GM12878 (cell line): ENCODE measurements around the gene ASS1. TPM values are rescaled to one million over a fixed set of nuclear protein-coding genes. Genes with fewer than 3 reads are reported as not detected.

ENCODE experiments used
- ATAC-seq: fragments of 200-7000 bp; cut with Tn5 transposase; 3 replicates; pipeline ENCODE4 v1.9.1; 2020; ENCODE audit warnings: mild to moderate bottlenecking, moderate library complexity
- BruUV-seq: library from RNA; stranded (reverse); fragments of 400-500 nt; replicated peaks from 2 replicates; lab custom pipeline; 2021; lab: Mats Ljungman, UMichigan
- CTCF ChIA-PET: fragments of 300-600 bp; sonication (Branson Sonifier 250); formaldehyde crosslinking; extraction: SDS; loops from one replicate; lab custom pipeline; 2021; ENCODE audit warnings: inconsistent platforms; lab: Yijun Ruan, JAX
- POLR2A ChIA-PET: fragments of 350-600 bp; formaldehyde crosslinking; extraction: SDS; loops from one replicate; lab custom pipeline; 2021; ENCODE audit warnings: inconsistent platforms; lab: Charles Lee
- RAD21 ChIA-PET: fragments of 300-600 bp; sonication (Branson Sonifier 250); formaldehyde crosslinking; loops from one replicate; lab custom pipeline; 2023; ENCODE audit warnings: antibody characterized with exemption; ENCODE audit not compliant: unreplicated experiment; lab: Charles Lee
- SMC1A ChIA-PET: fragments of 300-600 bp; sonication (Branson Sonifier 250); formaldehyde crosslinking; loops from one replicate; lab custom pipeline; 2023; ENCODE audit not compliant: unreplicated experiment, uncharacterized antibody; lab: Charles Lee
- DNase-seq: peaks from one replicate; pipeline ENCODE4 v3.0.0-alpha.2; 2011; ENCODE audit warnings: low read depth, low spot score
- FAIRE-seq: peaks from 3 replicates; lab custom pipeline; 2011; peaks lifted over from hg19 to GRCh38; lab: Jason Lieb, UNC
- H2AFZ ChIP-seq: 2 replicates; pipeline ENCODE4 v1.6.0; 2011; ENCODE audit warnings: low read depth, low read length, control low read depth; ENCODE audit not compliant: control insufficient read depth
- H3K27ac ChIP-seq: 2 replicates; pipeline ENCODE4 v1.5.1; 2011; ENCODE audit warnings: control low read depth; ENCODE audit not compliant: control insufficient read depth, insufficient read depth
- H3K27me3 ChIP-seq, 2 experiments: replicated peaks in 1 of 2; 2 replicates each; pipeline versions ENCODE4 v1.6.0 to v1.6.1; 2011; ENCODE audit warnings: low read length in 1 of 2; ENCODE audit not compliant: control insufficient read depth in 2 of 2, insufficient read depth in 2 of 2
- H3K36me3 ChIP-seq, 2 experiments: 2 replicates each; pipeline ENCODE4 v1.5.1; 2011; ENCODE audit warnings: low read length in 1 of 2; ENCODE audit not compliant: control insufficient read depth in 2 of 2, insufficient read depth in 2 of 2
- H3K4me1 ChIP-seq: 2 replicates; pipeline ENCODE4 v1.6.1; 2011; ENCODE audit warnings: mild to moderate bottlenecking, low read length, moderate library complexity, mixed read lengths; ENCODE audit not compliant: control insufficient read depth, insufficient read depth
- H3K4me2 ChIP-seq: 2 replicates; pipeline ENCODE4 v1.6.0; 2011; ENCODE audit warnings: control low read depth; ENCODE audit not compliant: control insufficient read depth, insufficient read depth
- H3K4me3 ChIP-seq: fragments of 200-600 bp; sonication (generic); 2 replicates; pipeline ENCODE4 v1.5.1; 2016
- H3K79me2 ChIP-seq: 2 replicates; pipeline ENCODE4 v1.6.0; 2011; ENCODE audit warnings: low read length; ENCODE audit not compliant: control insufficient read depth, insufficient read depth
- H3K9ac ChIP-seq: 2 replicates; pipeline ENCODE4 v1.8.0; 2011; ENCODE audit warnings: low read length, control low read depth, mixed read lengths; ENCODE audit not compliant: control insufficient read depth, insufficient read depth
- H3K9me3 ChIP-seq: replicated peaks from 3 replicates; pipeline ENCODE4 v1.5.1; 2011; ENCODE audit warnings: mild to moderate bottlenecking, low read length; ENCODE audit not compliant: control insufficient read depth, insufficient read depth
- H4K20me1 ChIP-seq: 2 replicates; pipeline ENCODE4 v1.6.0; 2011; ENCODE audit not compliant: control insufficient read depth, insufficient read depth
- BHLHE40 ChIP-seq, 2 experiments: fragments of 450-650 bp in 1 of 2; IDR thresholded peaks; 2 replicates each; pipeline ENCODE4 v1.6.1; 2011 to 2017; ENCODE audit warnings: low read depth in 2 of 2, borderline replicate concordance in 1 of 2, improper control_type of control experiment in 1 of 2, low read length in 1 of 2, mild to moderate bottlenecking in 1 of 2
- CBFB ChIP-seq: IDR thresholded peaks from 2 replicates; pipeline ENCODE4 v1.6.1; 2016; ENCODE audit warnings: antibody characterized with exemption, low read depth
- HCFC1 ChIP-seq: fragments of 150-350 bp; IDR thresholded peaks from 2 replicates; pipeline ENCODE4 v1.6.1; 2014; ENCODE audit warnings: low read length
- MYC ChIP-seq: IDR thresholded peaks from 2 replicates; pipeline ENCODE4 v1.6.1; 2011; ENCODE audit warnings: mild to moderate bottlenecking, low read length, moderate library complexity, inconsistent platforms; ENCODE audit not compliant: insufficient read depth, insufficient replicate concordance, insufficient read length, severe bottlenecking
- NFIC ChIP-seq: IDR thresholded peaks from 2 replicates; pipeline ENCODE4 v1.6.1; 2012; ENCODE audit warnings: low read depth, mild to moderate bottlenecking, inconsistent platforms, low read length, moderate library complexity
- YBX1 ChIP-seq: fragments of 450-650 bp; IDR thresholded peaks from 2 replicates; pipeline ENCODE4 v1.6.1; 2016; ENCODE audit warnings: antibody characterized with exemption
- WGBS: methylation state at CpG from one replicate; pipeline ENCODE4 v1.1.6; 2016; ENCODE audit warnings: low lambda C conversion rate; ENCODE audit not compliant: insufficient replicate concordance, insufficient coverage; ENCODE audit errors: missing lambda C conversion rate; 5-methylcytosine and 5-hydroxymethylcytosine counted together
- in situ Hi-C: fragments of 300-500 bp; cut with MboI; formaldehyde crosslinking; loops from 9 replicates; pipeline ENCODE4 v1.14.3; 2018; ENCODE audit warnings: mixed read lengths
- intact Hi-C: fragments of 100-400 bp; cut with micrococcal nuclease; formaldehyde crosslinking; loops from one replicate; pipeline ENCODE4 v1.14.2; 2022; ENCODE audit not compliant: unreplicated experiment
- polyA plus RNA-seq, 11 experiments: library from polyadenylated mRNA; depleted of rRNA in 4 of 11; unstranded in 6 of 11; stranded (reverse) in 5 of 11; fragments of >200 nt; fragmentation: Nextera tagmentation in 4 of 11; fragmentation: Illumina TruSeq in 1 of 11; extraction: Ambion mirVana in 4 of 11; extraction: Trizol in 1 of 11; gene quantifications; 1 replicate in 1 of 11; 2 replicates in 10 of 11; pipeline versions ENCODE4 v1.2.1 to v1.2.3, GENCODE V29; 2011 to 2016; ENCODE audit warnings: inconsistent platforms in 2 of 11, missing spikeins in 2 of 11, low read depth in 1 of 11
- total RNA-seq, 4 experiments: library from RNA; depleted of rRNA in 3 of 4; stranded (reverse); fragments of >200 nt in 3 of 4; fragmentation: Illumina TruSeq in 1 of 4; extraction: Trizol in 1 of 4; gene quantifications; 2 replicates each; pipeline versions ENCODE4 v1.2.1 to v1.2.3, GENCODE V29; 2013 to 2021
- TF ChIP-seq, protein P1 (sequence below): IDR thresholded peaks from 2 replicates; pipeline ENCODE4 v1.6.1; 2012; ENCODE audit warnings: low read length, inconsistent platforms
- TF ChIP-seq, protein P2 (sequence below): fragments of 450-650 bp; IDR thresholded peaks from 2 replicates; pipeline ENCODE4 v1.6.1; 2016; ENCODE audit warnings: mild to moderate bottlenecking
- TF ChIP-seq, protein P3 (sequence below): fragments of 450-650 bp; IDR thresholded peaks from 2 replicates; pipeline ENCODE4 v1.6.1; 2018; ENCODE audit warnings: borderline replicate concordance, mild to moderate bottlenecking; ENCODE audit not compliant: partially characterized antibody
- TF ChIP-seq, protein P4 (sequence below): IDR thresholded peaks from 2 replicates; pipeline ENCODE4 v1.6.1; 2012; ENCODE audit warnings: low read depth, low read length, improper control_type of control experiment

ASS1 gene
- total and polyA plus RNA-seq, 10 of the 15 experiments (the other 5 are each of a cell fraction or from before 2014, with no cell fraction given): 0.10 to 6.1 (median 0.28) TPM; not detected in 3

DNA sequence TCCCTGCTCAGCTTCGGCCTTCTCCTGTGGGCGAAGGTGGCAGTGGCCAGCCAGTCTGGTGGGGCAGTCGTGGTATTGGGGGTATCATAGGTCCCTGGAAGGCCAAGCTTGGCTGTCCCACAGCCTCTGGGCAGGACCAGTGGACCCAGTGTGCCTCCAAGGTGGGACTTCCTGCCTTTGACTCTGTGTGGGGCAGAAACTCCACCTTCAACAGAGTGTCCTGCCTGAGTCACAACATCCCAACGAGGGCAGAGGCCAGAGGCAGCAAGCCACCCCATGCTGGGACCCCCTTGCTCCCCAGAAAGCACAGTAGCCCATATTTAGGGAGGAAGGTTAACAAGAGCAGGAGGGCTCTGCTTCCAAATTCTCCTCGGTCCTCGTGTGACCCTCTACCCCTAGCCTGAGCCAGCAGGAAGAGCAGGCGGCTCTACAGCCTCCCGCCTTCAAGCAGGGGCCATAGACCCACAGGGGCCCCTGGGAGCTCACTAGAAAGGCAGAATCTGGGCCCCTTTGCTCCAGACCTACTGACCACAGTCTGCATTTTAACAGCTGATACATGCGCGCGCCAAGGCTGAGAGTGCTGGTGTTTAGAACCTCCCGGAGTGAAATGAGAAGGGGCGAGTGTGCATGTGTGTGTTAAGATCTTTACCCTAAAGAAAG, 83.0 kb downstream of the ASS1 start:
- Histone ChIP-seq H3K9ac (no peak overlapping the region), H3K36me3 (no peaks in the 10 kb centered on the region), H4K20me1 (no peaks in the 10 kb centered on the region), H3K79me2 (no peaks in the 10 kb centered on the region), H3K27ac (no peak overlapping the region), H3K4me3 (no peak overlapping the region), H3K4me2 (no peak overlapping the region), H3K4me1 (no peaks in the 10 kb centered on the region), H3K27me3 (no peaks in the 10 kb centered on the region; a peak in 1 of 4 replicates), H3K9me3 (no peaks in the 10 kb centered on the region), H2AFZ (no peak overlapping the region)
- intact Hi-C loops (no loop called here), in situ Hi-C loops (no loop called here)
- POLR2A ChIA-PET: no interaction called here
- ATAC-seq (no peak), DNase-seq (no peak), FAIRE-seq (no peak)
- 42% methylated on average over 13 of the region's 13 CpGs for WGBS
- CTCF ChIA-PET: interaction anchor here (0.6 kb wide), 1 partner anchor 374 kb away, joined by 3 read pairs; no protein-coding TSS in a partner anchor
- no peak for TF ChIP-seq NFIC
- TF ChIP-seq, protein P1, sequence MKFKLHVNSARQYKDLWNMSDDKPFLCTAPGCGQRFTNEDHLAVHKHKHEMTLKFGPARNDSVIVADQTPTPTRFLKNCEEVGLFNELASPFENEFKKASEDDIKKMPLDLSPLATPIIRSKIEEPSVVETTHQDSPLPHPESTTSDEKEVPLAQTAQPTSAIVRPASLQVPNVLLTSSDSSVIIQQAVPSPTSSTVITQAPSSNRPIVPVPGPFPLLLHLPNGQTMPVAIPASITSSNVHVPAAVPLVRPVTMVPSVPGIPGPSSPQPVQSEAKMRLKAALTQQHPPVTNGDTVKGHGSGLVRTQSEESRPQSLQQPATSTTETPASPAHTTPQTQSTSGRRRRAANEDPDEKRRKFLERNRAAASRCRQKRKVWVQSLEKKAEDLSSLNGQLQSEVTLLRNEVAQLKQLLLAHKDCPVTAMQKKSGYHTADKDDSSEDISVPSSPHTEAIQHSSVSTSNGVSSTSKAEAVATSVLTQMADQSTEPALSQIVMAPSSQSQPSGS: no peak
- RAD21 ChIA-PET: no interaction called here
- SMC1A ChIA-PET: no interaction called here
- BruUV-seq: no TSS peak

DNA sequence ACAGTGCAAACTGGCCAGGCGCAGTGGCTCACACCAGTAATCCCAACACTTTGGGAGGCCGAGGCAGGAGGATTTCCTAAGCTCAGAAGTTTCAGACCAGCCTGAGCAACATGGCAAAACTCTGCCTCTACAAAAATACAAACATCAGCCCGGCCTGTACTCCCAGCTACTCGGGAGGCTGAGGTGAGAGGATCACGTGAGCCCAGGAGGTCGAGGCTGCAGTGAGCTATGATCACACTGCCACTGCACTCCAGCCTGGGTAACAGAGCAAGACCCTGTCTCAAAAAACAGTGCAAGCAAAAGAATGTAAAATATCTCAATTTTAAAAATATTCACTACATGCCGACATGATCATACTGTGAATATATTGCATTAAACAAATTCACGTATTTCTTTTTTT, 83.9 kb downstream of the ASS1 start:
- Histone ChIP-seq H3K9me3 (no peaks in the 10 kb centered on the region), H2AFZ (no peak overlapping the region), H3K4me2 (no peak overlapping the region), H4K20me1 (no peaks in the 10 kb centered on the region), H3K79me2 (no peaks in the 10 kb centered on the region), H3K27ac (no peak overlapping the region), H3K36me3 (no peaks in the 10 kb centered on the region), H3K4me3 (no peak overlapping the region), H3K9ac (no peak overlapping the region), H3K27me3 (no peaks in the 10 kb centered on the region; a peak in 1 of 4 replicates), H3K4me1 (no peaks in the 10 kb centered on the region)
- intact Hi-C loops (no loop called here), in situ Hi-C loops (no loop called here)
- SMC1A ChIA-PET: no interaction called here
- no peak for FAIRE-seq
- no peak for DNase-seq
- RAD21 ChIA-PET: no interaction called here
- POLR2A ChIA-PET: no interaction called here
- CTCF ChIA-PET: no interaction called here
- no TSS peak for BruUV-seq
- no peak for ATAC-seq
- 38% methylated on average over 8 of the region's 8 CpGs for WGBS
- TF ChIP-seq, protein P2, sequence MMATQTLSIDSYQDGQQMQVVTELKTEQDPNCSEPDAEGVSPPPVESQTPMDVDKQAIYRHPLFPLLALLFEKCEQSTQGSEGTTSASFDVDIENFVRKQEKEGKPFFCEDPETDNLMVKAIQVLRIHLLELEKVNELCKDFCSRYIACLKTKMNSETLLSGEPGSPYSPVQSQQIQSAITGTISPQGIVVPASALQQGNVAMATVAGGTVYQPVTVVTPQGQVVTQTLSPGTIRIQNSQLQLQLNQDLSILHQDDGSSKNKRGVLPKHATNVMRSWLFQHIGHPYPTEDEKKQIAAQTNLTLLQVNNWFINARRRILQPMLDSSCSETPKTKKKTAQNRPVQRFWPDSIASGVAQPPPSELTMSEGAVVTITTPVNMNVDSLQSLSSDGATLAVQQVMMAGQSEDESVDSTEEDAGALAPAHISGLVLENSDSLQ: no peak
- TF ChIP-seq, protein P3, sequence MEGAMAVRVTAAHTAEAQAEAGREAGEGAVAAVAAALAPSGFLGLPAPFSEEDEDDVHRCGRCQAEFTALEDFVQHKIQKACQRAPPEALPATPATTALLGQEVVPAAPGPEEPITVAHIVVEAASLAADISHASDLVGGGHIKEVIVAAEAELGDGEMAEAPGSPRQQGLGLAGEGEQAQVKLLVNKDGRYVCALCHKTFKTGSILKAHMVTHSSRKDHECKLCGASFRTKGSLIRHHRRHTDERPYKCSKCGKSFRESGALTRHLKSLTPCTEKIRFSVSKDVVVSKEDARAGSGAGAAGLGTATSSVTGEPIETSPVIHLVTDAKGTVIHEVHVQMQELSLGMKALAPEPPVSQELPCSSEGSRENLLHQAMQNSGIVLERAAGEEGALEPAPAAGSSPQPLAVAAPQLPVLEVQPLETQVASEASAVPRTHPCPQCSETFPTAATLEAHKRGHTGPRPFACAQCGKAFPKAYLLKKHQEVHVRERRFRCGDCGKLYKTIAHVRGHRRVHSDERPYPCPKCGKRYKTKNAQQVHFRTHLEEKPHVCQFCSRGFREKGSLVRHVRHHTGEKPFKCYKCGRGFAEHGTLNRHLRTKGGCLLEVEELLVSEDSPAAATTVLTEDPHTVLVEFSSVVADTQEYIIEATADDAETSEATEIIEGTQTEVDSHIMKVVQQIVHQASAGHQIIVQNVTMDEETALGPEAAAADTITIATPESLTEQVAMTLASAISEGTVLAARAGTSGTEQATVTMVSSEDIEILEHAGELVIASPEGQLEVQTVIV: no peak
- TF ChIP-seq, protein P4, sequence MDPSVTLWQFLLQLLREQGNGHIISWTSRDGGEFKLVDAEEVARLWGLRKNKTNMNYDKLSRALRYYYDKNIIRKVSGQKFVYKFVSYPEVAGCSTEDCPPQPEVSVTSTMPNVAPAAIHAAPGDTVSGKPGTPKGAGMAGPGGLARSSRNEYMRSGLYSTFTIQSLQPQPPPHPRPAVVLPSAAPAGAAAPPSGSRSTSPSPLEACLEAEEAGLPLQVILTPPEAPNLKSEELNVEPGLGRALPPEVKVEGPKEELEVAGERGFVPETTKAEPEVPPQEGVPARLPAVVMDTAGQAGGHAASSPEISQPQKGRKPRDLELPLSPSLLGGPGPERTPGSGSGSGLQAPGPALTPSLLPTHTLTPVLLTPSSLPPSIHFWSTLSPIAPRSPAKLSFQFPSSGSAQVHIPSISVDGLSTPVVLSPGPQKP: no peak
- no peak for TF ChIP-seq CBFB
- TF ChIP-seq MYC: no peak
- no peak for TF ChIP-seq HCFC1
- no peak for TF ChIP-seq YBX1
- TF ChIP-seq BHLHE40 (IDR thresholded peaks at IDR 0.05; ENCODE audit: borderline replicate concordance in 1 of 2, low read depth in 2 of 2, low read length in 1 of 2): no peak
